PFSK-1 (cell line): ENCODE results near the gene IGDCC3.

ENCODE experiments used
- FOXP2 ChIP-seq: optimal IDR thresholded peaks from 2 replicates; pipeline ENCODE3; 2011; ENCODE audit warnings: borderline replicate concordance, control low read depth, inconsistent platforms; ENCODE audit not compliant: insufficient read depth; ENCODE audit errors: extremely low read length, extremely low read depth
- POLR2AphosphoS5 ChIP-seq: IDR thresholded peaks from 2 replicates; pipeline ENCODE4 v1.6.1; 2012; ENCODE audit warnings: low read depth, mild to moderate bottlenecking, control low read depth, low read length, moderate library complexity
- SIN3A ChIP-seq: IDR thresholded peaks from 2 replicates; pipeline ENCODE4 v1.6.1; 2012; ENCODE audit warnings: mild to moderate bottlenecking, low read length, moderate library complexity, borderline replicate concordance; ENCODE audit not compliant: insufficient read depth
- TAF1 ChIP-seq: IDR thresholded peaks from 2 replicates; pipeline ENCODE4 v1.6.1; 2012; ENCODE audit warnings: low read length, control low read depth, borderline replicate concordance; ENCODE audit not compliant: insufficient read depth
- TF ChIP-seq, protein P1 (sequence below), 2 experiments: IDR thresholded peaks; 2 replicates each; pipeline versions ENCODE4 v1.6.1 to v1.8.0; 2011 to 2012; ENCODE audit warnings: low read depth in 2 of 2, low read length in 2 of 2, control low read depth in 1 of 2, inconsistent platforms in 1 of 2, mild to moderate bottlenecking in 1 of 2, moderate library complexity in 1 of 2; ENCODE audit not compliant: insufficient read depth in 1 of 2

Gene IGDCC3

DNA sequence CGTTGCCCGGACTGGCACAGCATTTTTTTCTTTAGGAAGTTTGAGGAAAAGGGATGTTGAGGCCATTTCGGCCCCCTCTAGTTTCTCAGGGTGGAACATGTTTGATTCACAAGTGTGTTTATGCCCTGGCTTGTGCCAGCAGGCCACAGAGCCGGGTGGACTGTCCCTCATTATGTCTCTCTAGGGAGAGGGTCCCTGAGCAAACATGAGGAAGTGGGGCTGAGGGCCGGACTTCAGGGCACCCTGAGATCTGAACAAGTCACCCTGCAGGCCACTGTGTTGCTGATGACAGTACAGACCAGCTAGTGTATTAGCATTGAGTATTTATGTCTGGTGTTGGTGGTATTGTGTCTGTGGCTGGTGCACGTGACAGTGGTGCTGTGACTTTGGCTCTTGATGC, 38.4 kb downstream of the IGDCC3 start:
- no peak for TF ChIP-seq TAF1
- TF ChIP-seq POLR2AphosphoS5 = no peak
- TF ChIP-seq, protein P1, sequence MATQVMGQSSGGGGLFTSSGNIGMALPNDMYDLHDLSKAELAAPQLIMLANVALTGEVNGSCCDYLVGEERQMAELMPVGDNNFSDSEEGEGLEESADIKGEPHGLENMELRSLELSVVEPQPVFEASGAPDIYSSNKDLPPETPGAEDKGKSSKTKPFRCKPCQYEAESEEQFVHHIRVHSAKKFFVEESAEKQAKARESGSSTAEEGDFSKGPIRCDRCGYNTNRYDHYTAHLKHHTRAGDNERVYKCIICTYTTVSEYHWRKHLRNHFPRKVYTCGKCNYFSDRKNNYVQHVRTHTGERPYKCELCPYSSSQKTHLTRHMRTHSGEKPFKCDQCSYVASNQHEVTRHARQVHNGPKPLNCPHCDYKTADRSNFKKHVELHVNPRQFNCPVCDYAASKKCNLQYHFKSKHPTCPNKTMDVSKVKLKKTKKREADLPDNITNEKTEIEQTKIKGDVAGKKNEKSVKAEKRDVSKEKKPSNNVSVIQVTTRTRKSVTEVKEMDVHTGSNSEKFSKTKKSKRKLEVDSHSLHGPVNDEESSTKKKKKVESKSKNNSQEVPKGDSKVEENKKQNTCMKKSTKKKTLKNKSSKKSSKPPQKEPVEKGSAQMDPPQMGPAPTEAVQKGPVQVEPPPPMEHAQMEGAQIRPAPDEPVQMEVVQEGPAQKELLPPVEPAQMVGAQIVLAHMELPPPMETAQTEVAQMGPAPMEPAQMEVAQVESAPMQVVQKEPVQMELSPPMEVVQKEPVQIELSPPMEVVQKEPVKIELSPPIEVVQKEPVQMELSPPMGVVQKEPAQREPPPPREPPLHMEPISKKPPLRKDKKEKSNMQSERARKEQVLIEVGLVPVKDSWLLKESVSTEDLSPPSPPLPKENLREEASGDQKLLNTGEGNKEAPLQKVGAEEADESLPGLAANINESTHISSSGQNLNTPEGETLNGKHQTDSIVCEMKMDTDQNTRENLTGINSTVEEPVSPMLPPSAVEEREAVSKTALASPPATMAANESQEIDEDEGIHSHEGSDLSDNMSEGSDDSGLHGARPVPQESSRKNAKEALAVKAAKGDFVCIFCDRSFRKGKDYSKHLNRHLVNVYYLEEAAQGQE (IDR thresholded peaks at IDR 0.05; ENCODE audit: insufficient read depth in 1 of 2, low read depth in 2 of 2, low read length in 2 of 2) = no peak
- TF ChIP-seq SIN3A = no peak
- TF ChIP-seq FOXP2 = no peak

DNA sequence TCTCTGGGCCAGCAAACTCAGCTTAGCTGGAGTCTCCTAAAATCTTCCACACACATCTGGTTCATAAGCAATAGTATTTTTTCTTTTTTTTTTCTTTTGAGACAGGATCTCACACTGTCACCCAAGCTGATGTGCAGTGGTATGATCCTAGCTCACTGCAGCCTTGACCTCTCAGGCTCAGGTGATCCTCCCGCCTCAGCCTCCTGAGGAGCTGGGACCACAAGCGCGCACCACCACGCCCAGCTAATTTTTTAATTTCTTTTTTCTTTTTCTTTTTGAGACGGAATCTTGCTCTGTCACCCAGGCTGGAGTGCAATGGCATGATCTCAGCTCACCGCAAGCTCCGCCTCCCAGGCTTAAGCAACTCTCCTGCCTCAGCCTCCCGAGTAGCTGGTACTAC, 39.0 kb downstream of the IGDCC3 start:
- TF ChIP-seq SIN3A (no peak), POLR2AphosphoS5 (no peak)

DNA sequence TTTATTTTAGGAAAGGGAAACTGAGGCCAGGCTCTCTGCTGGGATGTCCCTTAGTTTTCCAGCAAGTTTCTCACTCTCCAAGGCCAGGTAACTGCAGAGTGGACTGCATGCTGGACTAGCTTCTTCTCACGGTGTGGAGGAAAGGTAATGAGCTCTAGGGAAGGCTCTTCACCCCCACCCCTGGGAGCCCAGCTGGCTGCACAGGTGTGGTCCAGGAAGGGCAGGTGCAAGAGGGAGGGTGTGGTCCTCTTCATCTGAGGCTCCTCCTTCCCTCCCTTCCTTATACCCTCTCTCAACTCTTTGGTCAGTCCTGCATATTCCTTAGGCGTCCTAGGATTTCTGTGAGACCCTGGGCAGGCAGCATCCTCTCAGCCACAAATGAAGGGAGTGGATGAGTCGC, 39.4 kb downstream of the IGDCC3 start:
- no peak for TF ChIP-seq SIN3A
- TF ChIP-seq, protein P1 (IDR thresholded peaks at IDR 0.05; ENCODE audit: insufficient read depth in 1 of 2, low read depth in 2 of 2, low read length in 2 of 2) = no peak
- no peak for TF ChIP-seq FOXP2
- TF ChIP-seq TAF1 = no peak

DNA sequence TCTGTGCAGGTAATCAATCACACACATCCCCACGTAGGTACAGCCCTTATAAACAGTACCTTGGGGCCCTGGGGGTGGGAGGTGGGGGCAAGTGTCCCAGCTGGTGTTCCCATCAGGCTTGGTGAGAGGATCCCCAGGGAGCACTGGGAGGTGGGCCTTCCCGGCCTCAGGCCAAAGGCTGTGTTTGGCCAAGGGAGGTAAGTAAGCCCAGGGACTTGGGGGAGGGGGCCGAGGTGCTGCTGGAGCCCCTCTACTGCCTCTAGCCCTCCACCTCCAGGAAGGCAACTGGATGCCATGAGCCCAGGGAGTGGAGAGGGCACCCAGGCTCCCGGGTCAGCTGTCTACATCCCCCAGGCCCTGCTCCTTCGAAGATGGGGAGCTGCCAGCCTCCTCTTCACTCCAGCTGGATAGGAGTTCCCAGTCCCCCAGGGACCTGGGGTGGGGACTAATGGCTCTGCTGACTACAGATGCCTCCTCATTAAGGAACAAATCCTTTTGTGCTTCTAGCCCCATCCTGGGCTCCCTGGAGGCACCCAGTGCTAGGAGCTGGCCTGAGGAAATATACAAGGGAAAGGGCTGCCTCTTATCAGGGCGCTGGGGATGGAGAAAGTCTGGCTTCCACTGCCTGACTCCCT, 40.2 kb downstream of the IGDCC3 start:
- TF ChIP-seq, protein P1 (IDR thresholded peaks at IDR 0.05; ENCODE audit: insufficient read depth in 1 of 2, low read depth in 2 of 2, low read length in 2 of 2) = no peak
- TF ChIP-seq POLR2AphosphoS5 (no peak), SIN3A (no peak), TAF1 (no peak), FOXP2 (no peak)

DNA sequence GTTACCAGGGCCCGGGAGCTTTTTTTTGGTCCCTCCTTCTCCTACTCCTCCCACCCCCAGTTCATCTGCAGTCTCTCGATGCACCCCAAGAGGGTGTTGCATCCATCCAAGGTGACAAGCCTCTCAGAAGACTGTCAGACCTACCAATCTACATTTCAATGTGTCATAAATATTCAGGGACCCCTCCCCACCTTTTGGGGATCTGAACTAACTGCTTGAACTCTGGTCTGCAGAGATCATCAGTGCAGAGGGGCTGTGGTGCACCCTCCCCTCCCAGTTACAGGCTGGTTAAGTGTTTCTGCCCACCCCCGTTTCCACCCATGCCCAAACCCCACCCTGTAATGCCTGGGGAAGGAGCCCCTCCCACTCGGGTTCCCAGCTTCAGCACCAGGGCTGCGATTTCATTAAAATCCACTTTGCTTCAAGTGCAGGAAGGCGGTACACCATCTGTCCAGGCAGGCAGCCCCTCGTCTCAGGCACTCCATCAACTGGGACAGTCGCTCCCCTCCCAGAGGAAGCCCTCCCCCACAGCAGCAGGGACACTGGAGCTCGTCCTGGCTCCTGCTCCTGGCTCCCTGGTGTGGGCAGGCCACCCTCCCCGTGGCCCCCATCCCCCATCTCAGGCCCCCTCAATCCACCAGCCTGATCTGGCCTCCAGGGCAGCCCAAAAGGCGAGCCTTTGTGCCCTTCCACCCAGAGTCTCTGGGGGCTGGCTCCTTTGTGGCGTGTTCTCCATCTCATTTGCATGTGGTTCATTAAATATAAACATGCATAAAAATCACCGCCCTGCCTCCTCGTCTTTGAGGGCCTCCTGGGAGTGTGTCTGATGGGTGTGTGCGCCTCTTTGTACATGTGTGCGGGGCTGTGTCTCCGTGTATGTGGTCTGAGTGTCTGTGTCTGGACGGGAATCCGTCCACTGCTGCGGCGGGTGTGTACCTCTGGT, 41.0 kb downstream of the IGDCC3 start:
- TF ChIP-seq POLR2AphosphoS5 = no peak
- TF ChIP-seq FOXP2 = no peak
- TF ChIP-seq, protein P1 (IDR thresholded peaks at IDR 0.05; ENCODE audit: insufficient read depth in 1 of 2, low read depth in 2 of 2, low read length in 2 of 2) = no peak
